Loucy (cell line): ENCODE data around the gene CKM.
"Not testable (repeated sequence)": the region's sequence is repeated elsewhere in the genome, so short reads cannot be mapped to it uniquely, and the experiment has no call there.

Source experiments
- H2AFZ ChIP-seq: fragments of 200-600 bp; sonication (generic); 2 replicates; pipeline ENCODE4 v1.6.0; 2016; ENCODE audit warnings: antibody characterized with exemption, mild to moderate bottlenecking, low read length, moderate library complexity
- H3F3A ChIP-seq: fragments of 200-600 bp; 2 replicates; pipeline ENCODE4 v1.6.0; 2016; ENCODE audit warnings: antibody characterized with exemption, low read depth, mild to moderate bottlenecking
- H3K27me3 ChIP-seq: fragments of 200-600 bp; sonication (generic); 2 replicates; pipeline ENCODE4 v1.6.1; 2014; ENCODE audit warnings: low read length, mild to moderate bottlenecking; ENCODE audit not compliant: insufficient read depth, poor library complexity, severe bottlenecking
- H3K36me3 ChIP-seq: fragments of 200-600 bp; sonication (generic); 2 replicates; pipeline ENCODE4 v1.6.1; 2016; ENCODE audit warnings: low read length; ENCODE audit not compliant: insufficient read depth
- H3K4me1 ChIP-seq: fragments of 200-600 bp; sonication (generic); 2 replicates; pipeline ENCODE4 v1.5.1; 2014; ENCODE audit warnings: low read length, mild to moderate bottlenecking; ENCODE audit not compliant: insufficient read depth, poor library complexity, severe bottlenecking
- H3K4me2 ChIP-seq: fragments of 200-600 bp; sonication (generic); 2 replicates; pipeline ENCODE4 v1.6.0; 2014; ENCODE audit warnings: antibody characterized with exemption, low read length, low read depth, mild to moderate bottlenecking; ENCODE audit not compliant: poor library complexity, severe bottlenecking
- H3K4me3 ChIP-seq: fragments of 200-600 bp; sonication (generic); 2 replicates; pipeline ENCODE4 v1.5.1; 2014; ENCODE audit warnings: low read length, mild to moderate bottlenecking, mixed read lengths; ENCODE audit not compliant: poor library complexity, severe bottlenecking
- H3K79me2 ChIP-seq: fragments of 200-600 bp; sonication (generic); 2 replicates; pipeline ENCODE4 v1.6.1; 2014; ENCODE audit warnings: low read length; ENCODE audit not compliant: insufficient read depth
- H3K9ac ChIP-seq: fragments of 200-600 bp; sonication (generic); 2 replicates; pipeline ENCODE4 v1.6.0; 2014; ENCODE audit warnings: mild to moderate bottlenecking, low read depth, low read length, moderate library complexity; ENCODE audit not compliant: poor library complexity, severe bottlenecking
- H3K9me2 ChIP-seq: fragments of 200-600 bp; sonication (generic); replicated peaks from 2 replicates; pipeline ENCODE4 v1.6.1; 2016; ENCODE audit warnings: low read depth, low read length, mixed read lengths
- H3K9me3 ChIP-seq: fragments of 200-600 bp; sonication (generic); 2 replicates; pipeline ENCODE4 v1.6.1; 2014; ENCODE audit warnings: mild to moderate bottlenecking, antibody characterized with exemption, low read length, low read depth; ENCODE audit not compliant: insufficient read depth
- H4K20me1 ChIP-seq: fragments of 200-600 bp; sonication (generic); 2 replicates; pipeline ENCODE4 v1.6.0; 2014; ENCODE audit warnings: antibody characterized with exemption, low read length, mild to moderate bottlenecking; ENCODE audit not compliant: insufficient read depth, poor library complexity, severe bottlenecking
- CTCF ChIP-seq: fragments of 200-600 bp; sonication (generic); conservative IDR thresholded peaks from 2 replicates; pipeline ENCODE4 v1.5.1; 2014; ENCODE audit warnings: mild to moderate bottlenecking, antibody characterized with exemption, low read length
- EZH2phosphoT487 ChIP-seq: fragments of 200-600 bp; IDR thresholded peaks from 2 replicates; pipeline ENCODE4 v1.6.1; 2018; ENCODE audit warnings: antibody characterized with exemption, mild to moderate bottlenecking, moderate library complexity, borderline replicate concordance

CKM gene

DNA sequence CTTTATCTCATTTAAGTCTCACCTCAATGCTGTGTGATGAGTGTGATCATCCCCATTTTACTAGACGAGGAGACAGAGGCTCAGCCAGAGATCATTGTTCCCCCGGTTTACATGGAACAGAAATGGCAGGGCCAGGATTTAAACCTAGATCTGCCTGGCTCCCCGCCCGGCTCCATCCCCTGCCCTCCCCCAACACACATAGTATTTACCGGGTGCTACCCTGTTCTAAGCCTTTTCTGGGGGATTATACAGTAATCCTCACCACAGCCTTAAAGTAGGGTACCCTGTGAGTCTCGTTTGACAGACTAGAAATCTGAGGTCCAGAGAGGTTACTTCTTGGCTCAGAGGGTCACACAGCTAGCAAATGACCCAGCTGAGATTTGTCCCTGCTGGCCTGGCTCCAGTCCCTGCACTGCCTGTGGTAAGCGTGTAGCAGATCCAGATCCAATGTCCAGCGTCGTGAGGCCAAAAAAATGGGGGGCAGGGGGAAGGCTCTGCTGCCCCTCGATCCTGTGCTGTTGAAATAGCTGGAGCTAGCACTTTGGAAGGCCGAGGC is 14.1 kb upstream of the CKM start:
- no peaks in the 10 kb centered on the region for H4K20me1 ChIP-seq
- H3F3A ChIP-seq: no peaks in the 10 kb centered on the region
- no peaks in the 10 kb centered on the region for H3K4me1 ChIP-seq
- H3K36me3 ChIP-seq: no peaks in the 10 kb centered on the region
- H2AFZ ChIP-seq: no peak overlapping the region
- no peaks in the 10 kb centered on the region for H3K27me3 ChIP-seq
- H3K4me2 ChIP-seq: no peak overlapping the region
- H3K9ac ChIP-seq: no peak overlapping the region
- no peak for TF ChIP-seq CTCF
- TF ChIP-seq EZH2phosphoT487: no peak
- no peaks in the 10 kb centered on the region for H3K9me2 ChIP-seq
- no peak overlapping the region for H3K4me3 ChIP-seq
- no peaks in the 10 kb centered on the region for H3K9me3 ChIP-seq
- no peaks in the 10 kb centered on the region for H3K79me2 ChIP-seq

GRCh38 chr19:45334881-45335280 is 12.2 kb upstream of the CKM start:
- H3K4me2 ChIP-seq, H2AFZ ChIP-seq, H3K27me3 ChIP-seq, H3K4me1 ChIP-seq, H3K9ac ChIP-seq, H3K4me3 ChIP-seq, H3K79me2 ChIP-seq, H3K9me3 ChIP-seq, H4K20me1 ChIP-seq, H3F3A ChIP-seq, H3K9me2 ChIP-seq, H3K36me3 ChIP-seq: not testable (repeated sequence)

DNA sequence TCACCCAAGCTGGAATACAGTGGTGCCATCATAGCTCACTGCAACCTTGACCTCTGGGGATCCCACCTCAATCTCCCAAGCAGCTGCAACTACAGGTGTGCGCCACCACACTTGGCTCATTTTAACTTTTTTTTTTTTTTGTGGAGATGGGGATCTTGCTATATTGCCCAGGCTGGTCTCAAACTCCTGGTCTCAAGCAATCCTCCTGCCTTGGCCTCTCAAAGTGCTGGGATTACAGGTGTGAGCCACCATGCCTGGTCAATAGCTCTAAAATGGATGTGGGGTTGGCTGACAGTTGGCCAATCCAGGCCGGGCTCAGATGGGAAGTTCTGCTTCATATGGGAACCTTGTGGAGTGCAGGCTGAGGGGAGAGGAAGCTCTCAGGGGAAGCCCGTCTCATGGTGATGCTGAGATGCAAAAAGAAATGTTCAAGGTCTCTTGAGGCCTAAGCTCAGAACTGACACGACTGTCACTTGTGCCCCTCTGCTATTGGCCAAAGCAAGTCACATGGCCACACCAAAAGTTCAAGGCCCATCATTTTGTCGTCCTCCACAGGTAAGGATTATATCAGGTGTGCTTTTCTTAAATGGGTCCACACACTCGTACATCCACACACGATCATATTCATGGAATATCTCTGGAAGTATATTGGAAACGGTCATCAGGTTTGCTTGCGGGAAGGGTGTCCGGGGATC is 11.1 kb upstream of the CKM start:
- Histone ChIP-seq H3K79me2 (no peaks in the 10 kb centered on the region), H3K9me2 (no peaks in the 10 kb centered on the region), H3K36me3 (no peaks in the 10 kb centered on the region), H3K27me3 (no peaks in the 10 kb centered on the region), H3K9ac (no peak overlapping the region), H3K9me3 (no peaks in the 10 kb centered on the region), H4K20me1 (no peaks in the 10 kb centered on the region), H3K4me1 (no peaks in the 10 kb centered on the region), H3K4me2 (no peak overlapping the region), H3K4me3 (no peak overlapping the region), H2AFZ (no peak overlapping the region), H3F3A (no peaks in the 10 kb centered on the region)
- no peak for TF ChIP-seq CTCF
- no peak for TF ChIP-seq EZH2phosphoT487

DNA sequence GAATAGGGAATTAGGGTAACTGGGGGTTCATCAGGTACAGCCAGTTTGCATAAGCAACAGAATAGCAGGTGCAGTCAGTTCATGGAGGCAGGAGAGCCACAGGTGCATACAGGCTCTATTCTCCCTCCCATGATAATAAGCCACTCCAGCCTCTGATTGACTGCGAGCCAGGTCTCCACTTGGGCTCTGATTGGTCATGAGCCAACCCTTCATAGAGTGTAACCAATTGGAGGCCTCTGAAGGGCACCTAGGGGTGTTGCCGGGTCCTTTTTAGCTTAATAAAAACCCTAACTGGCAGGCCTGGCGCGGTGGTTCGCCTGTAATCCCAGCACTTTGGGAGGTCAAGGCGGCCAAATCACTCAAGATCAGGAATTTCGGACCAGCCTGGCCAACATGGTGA is 8.7 kb upstream of the CKM start:
- H3K36me3 ChIP-seq: no peaks in the 10 kb centered on the region
- H3F3A ChIP-seq: no peaks in the 10 kb centered on the region
- H3K79me2 ChIP-seq: no peaks in the 10 kb centered on the region
- no peak overlapping the region for H3K4me3 ChIP-seq
- H3K27me3 ChIP-seq: no peaks in the 10 kb centered on the region
- no peak overlapping the region for H3K9ac ChIP-seq
- H3K4me1 ChIP-seq: no peaks in the 10 kb centered on the region
- H3K4me2 ChIP-seq: no peak overlapping the region
- no peaks in the 10 kb centered on the region for H3K9me2 ChIP-seq
- no peaks in the 10 kb centered on the region for H3K9me3 ChIP-seq
- TF ChIP-seq CTCF: no peak
- TF ChIP-seq EZH2phosphoT487: no peak
- no peak overlapping the region for H2AFZ ChIP-seq
- no peaks in the 10 kb centered on the region for H4K20me1 ChIP-seq
